RKO (cell line): Measurements from ENCODE around the gene PIPOX.
A peak's percentile ranks its signal among the peaks of the same experiment; 100 is the strongest.

ENCODE experiments used
- DNase-seq: peaks from one replicate; pipeline ENCODE4 v3.0.0-alpha.2; 2016; ENCODE audit warnings: low spot score

PIPOX gene, protein sequence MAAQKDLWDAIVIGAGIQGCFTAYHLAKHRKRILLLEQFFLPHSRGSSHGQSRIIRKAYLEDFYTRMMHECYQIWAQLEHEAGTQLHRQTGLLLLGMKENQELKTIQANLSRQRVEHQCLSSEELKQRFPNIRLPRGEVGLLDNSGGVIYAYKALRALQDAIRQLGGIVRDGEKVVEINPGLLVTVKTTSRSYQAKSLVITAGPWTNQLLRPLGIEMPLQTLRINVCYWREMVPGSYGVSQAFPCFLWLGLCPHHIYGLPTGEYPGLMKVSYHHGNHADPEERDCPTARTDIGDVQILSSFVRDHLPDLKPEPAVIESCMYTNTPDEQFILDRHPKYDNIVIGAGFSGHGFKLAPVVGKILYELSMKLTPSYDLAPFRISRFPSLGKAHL

DNA sequence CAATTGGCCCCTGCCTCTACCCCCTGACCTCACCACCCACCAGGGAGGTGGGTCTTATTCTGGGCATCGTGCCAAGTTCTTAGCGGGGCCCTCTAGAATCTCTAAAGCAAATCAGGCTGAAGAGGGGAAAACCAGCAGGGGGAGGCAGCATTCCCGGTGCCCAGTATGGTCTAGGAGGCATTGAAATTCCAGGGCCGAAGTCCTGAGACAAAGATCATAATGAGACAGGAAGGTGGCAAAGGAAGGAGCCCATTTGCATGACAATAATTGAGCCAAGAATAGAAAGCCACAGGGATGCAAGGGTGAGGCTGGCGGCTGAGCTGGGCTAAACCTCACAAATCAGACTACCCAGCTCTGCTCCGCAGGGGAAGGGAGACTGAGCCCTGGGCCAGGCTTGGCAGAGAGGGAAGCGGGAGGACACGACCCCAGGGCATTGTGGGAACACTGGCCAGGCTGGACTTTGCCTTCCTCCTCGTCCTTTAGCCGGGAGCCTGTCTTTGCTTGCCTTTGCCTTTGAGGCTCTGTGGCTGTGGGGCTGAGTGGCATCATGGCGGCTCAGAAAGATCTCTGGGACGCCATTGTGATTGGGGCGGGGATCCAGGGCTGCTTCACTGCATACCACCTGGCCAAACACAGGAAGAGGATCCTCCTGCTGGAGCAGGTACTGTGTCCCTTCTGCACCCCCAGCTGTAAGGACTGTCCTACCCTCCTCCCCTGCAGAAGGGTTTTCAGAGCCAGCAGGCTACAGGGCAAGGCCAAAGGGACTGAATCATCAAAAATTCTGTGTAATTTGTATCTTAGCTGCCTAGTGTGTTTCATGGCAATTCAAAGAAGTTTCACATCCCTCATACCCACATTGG lies at the start of gene PIPOX:
Gene PIPOX, plus strand, starts transcription at position 463 of the 860 bp plus-strand sequence. Its CDS starts 85 bp downstream, at position 548.
- DNase-seq, result no peak

DNA sequence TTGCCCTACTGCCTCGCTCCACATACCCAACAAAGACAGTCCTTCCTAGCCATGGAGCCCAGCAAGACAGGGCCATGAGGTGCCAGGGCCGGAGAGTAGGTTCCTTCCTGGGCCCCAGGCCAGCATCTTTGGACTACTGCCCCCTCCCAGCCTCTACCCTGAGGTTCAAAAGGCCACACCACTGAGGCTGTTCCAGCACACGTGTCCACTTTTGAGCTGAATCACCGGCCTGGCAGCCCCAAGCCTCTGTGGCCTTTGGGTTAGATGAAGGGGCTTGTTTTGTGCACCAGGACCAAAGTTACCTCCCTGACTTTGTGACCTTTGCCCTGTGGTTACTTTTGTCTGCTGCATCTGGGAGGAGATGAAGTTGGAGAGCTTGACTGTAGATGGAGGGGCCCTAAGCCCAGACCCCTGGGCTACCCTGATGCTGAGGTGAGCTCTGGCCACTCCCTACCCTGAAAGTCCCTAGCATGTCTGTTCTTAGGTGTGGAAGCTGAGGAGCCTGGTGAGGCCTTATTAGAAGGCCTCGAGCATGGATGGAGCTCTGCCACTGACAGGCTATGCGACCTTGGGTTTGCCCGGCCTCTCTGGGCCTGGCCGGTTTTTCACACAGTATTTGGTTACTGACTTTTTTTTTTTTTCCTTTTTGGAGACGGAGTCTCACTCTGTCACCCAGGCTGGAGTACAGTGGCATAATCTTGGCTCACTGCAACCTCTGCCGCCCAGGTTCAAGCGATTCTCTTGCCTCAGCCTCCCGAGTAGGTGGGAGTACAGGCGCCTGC lies 49.1 kb upstream of the PIPOX start:
- no peak for DNase-seq

DNA sequence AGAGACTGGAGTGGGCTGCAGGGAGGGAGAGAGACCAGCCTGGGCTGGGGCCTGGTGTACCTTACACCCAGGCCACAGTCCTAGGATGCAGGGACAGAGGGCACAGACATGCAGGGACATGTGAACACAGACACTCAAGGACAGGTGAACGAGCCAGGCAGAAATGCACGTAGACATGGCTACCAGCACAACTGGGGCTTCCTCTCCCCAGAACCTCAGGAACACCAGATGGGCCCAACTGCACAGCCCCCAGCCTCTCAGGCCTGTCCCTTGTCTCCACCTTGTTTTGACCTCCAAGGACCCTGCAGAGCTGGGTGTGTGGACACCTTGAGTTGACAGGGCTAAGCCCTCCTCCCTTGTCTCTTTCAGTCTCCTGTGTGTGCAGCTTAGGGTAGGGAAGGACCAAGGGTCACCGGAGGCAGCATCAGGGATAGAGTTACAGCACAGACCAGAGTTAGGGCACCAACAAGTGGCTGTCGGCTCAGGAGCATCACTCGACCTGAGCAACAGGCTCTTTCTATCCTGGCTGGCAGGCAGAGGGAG lies 46.3 kb upstream of the PIPOX start:
- DNase-seq, result no peak

DNA sequence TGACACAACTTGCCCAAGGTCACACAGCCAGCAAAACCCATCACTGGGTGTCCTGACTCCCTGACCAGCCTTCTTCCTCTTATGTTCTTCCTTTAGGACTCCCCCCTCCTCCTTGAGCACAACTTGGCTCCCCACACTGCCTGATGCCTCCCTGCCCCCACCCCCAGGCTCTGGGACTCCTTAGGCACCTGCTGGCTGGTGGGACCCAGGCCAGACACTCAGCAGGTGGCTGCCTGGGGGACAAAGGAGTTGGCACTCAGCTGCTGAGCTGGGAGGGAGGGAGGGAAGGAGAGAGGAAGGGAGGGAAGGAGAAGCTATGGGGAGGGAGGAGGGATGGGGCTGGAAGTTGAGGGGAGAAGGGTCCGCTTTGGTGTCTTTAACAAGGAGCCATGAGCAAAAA lies 45.1 kb upstream of the PIPOX start:
- no peak for DNase-seq

DNA sequence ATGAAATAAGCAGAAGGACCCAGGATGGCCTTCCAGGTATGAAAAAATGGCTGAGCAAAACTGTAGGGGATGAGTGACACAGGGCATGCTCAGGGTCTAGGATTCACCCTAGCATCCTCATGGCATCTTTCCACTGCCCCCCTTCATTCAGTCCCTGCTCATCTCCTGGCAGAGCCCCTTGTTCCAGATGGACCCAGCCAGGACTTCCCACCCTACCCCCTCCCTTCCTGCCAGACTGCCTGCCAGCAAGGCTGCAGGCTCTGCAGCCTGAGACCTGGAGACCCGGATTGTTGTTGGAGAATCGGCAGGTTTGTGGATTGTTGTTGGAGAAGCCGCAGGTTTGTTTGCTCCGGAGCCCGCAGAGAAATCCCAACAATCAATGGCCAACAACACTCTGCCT lies 43.7 kb upstream of the PIPOX start:
- no peak for DNase-seq

DNA sequence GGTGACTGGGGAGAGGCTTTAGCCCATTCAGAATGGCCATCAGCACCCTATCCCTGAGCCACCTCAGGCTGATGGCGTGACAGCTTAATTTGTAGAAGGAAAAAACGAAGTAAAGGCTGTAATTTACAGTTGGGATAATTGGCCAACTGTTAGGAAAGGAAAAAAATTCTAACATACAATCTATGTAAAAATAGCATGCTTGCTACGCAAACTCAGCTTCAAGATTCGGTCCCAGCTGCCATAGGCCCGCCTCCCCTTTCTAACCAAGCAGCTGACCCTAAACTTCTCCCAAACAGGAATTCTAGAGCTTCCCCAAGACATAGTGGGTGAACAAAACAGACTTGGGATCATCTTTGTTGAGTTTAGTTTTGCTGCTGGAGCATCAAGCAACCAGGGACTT lies 42.0 kb upstream of the PIPOX start:
- DNase-seq, result no peak

DNA sequence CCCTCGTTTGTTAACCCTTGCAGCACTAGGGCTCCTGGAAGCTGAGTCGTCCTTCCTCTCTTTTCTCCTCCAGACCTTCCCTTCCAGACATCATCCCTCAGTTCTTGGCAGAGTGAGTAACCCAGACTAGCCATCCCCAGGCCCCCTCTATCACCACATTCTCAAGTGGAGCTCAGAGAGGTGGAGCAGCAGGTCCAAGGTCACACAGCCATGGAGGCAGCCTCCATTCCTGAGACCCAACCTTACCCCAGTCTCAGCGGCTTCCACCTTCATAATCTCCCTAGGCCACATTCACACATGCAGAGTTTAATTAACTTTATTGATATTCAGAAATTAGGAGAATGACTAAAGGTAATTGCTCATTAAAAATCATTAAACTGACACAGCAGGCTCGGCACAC lies 40.1 kb upstream of the PIPOX start:
- DNase-seq, result no peak

DNA sequence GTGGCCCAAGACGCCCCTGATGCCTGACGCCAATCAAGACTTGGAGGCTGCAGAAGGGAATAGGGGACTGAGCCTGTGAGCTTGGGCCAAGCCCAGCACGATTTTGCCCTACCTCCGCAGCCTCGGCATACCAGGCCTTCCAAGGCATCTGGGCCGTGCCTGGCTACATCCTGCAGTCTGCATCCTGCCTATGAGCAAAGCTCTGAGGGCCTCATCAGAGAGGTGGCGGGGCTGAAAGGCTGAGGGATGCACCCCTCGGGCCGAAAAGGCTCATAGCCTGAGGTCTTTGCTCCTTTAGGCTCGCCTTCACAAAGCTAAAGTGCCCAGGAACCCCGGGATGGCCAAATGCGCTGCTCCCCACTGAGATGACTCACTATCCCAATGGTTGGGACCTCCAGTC lies 39.7 kb upstream of the PIPOX start:
- DNase-seq, result no peak

DNA sequence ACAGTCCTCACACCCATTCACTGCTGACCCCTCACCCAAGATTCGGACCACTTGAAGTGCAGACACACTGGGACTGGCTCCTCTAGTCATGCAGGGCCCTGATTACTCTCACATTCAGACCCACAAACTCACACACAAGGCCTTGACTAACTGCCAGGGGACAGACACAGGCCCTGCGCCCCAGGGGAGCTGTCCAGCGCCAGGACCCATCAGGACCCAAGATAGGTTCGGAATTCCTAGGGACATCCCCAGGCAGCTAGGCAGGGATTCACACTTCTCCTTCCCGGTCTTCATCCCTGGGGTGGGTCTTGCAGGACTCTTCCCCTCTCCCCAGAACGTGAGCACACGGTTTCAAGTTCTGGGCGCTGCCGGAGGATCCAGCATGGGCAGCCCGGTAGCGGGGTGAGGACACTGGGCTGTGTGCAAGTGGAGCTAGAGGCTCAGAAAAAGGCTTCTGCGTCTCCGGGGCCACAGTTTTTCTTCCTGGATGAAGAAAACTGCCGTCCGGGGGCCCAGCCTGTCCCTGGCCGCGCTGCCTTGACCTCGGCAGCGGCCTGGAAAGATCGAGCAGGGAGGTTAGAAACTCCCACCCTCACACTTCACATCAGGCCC lies 38.8 kb upstream of the PIPOX start:
- no peak for DNase-seq

DNA sequence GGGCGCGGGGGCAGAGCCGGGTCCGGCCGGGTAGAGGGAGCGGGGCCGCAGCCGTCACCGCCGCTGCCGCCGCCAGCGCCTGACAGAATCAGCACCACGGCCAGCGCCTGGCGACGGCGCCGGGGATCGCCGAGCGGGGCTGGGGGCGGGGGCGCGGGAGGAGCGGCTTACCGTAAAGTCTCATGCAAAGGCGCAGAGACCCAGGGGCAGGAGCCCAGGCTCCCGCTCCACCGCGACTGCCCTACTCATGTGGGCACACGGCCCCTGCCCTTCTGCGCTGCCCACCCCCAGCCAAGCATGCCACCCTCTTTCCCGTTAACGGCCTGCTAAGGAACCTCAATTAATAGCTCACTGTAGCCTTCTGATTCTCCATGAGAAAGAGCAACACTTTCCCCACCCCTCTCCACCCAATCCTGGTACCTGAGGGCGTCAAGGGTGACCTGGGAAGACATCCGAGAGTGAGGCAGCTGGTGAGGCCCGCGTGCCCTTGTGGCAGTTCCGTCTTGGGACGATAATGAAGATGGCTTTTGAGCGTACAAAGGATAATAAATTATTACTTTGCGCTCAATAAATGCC lies 36.9 kb upstream of the PIPOX start, which contains the start of gene SEZ6:
Gene SEZ6, minus strand, starts transcription at position 98 of the 576 bp plus-strand sequence. CDS start 164 bp downstream, outside the sequence.
- DNase-seq, result no peak

DNA sequence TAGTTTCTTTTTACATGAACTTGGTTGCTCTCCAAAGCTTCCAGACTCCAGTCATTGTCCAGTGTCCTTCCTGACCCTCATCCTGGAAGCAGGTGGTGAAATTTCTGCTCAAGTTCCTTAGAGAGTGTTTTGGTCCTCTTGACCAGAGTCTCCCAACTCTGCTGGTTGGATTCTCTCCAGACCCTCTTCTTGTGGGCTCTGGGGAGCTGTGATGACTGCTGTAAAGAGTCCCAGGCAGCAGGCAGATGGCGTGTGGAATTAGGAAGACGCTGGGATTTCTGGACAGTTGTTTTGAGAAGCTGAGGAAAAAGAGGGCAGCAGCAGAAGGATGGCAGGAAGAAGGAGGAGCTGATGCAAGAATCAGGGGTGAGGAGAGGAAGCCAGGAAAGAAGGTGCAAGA lies 35.5 kb upstream of the PIPOX start:
- DNase-seq, result no peak

DNA sequence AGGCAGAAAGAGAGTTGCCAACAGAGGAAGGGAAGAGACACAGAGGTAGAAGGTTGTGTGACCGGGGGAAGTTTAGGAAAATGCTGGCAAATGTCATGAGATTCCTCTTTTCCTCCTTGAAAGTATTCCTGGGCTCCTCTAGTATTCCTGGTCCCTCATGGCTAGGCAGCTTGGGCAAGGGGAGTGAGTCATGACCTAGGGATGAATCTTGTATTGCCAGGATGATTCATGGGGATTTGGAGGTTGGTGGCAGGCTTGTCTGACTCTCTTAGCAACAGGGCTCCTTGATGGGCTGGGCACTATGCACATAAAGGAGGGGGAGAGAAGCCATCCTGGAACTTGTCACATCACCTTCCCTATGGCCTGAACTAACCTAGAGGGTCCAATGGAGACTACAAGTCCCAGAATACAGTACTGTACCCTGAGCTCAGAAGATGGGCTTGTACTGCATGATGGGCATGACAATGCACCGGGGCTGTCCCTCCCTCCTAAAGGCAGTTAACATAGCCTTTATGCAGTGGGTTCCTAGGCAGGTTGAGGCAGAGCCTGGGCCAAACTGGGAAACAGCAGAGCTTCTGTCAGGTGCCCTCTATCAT lies 35.0 kb upstream of the PIPOX start:
- peak; percentile 79 for DNase-seq

DNA sequence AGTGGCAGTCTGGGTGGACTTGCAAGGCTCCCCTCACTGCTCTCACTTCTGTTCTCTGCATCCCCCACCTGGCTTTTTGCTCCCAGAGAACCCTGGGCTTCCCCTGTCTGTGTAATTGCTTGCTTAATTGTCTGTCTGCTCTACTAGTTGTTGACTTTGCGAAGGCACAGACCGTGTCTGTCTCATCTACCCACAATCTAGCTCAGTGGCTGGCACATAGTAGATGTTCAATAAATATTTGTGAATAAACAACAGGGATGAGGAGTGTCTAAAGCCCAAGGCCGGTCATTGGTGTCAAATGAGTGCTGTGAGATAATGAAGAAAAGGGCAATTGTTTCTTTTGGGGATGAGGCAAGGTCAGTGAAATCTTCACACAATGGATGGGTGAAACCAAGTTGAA lies 34.4 kb upstream of the PIPOX start:
- DNase-seq, result no peak

DNA sequence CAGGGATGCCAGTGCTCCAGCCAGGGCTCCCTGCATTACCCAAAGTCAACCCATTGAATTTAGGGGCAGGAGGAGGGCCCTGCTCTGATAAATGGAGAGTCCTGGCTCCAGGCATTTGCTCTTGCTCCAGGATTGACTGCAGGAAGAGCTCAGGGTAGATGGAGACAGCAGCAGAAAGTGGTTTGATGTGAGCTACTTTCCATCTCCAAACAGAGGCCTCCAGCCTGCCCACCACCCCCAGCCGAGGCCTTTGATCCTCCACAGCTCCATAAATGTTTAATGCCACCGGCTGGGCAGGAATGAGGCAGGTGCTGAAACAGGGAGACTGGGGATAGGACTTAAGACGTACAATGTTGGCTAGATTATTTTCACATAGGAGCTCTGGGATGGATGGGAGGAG lies 32.8 kb upstream of the PIPOX start:
- no peak for DNase-seq

DNA sequence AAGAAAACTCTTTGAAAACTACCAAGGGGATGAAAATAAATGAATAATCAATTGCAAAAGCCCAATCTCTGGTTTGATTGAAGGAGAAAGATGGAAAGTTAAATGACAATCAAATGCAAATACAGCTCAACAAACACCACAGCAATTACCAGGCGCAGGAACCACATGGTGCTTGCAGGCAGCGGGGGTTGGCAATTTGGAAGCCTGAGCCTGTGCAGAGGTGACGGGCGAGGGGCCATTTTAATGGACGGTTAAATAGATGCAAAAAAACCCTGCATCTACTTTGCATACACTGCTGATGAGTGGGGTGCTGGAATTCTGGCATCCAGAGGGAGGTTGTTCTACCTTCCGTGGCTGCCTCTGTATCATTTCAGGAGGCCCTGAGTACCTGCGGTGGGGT lies 32.4 kb upstream of the PIPOX start:
- no peak for DNase-seq

DNA sequence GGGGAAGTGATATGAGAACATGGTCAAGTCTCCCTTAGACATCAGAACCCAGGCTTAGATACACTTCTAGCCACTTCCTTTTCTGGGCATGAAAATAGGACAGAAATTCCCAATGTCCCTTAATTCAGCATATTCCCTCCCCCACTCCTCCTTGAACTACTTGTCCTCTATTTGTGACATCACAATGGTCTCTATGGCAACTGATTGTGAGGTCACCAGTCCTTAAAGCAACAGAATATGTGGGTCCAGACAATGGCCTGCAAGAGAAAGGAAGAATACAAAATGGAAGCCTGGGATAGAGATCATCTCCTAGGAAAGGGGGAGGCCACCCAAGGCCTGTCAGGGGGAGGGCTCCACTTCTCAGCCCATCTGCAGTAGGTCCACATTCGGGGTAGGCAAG lies 30.4 kb upstream of the PIPOX start:
- DNase-seq, result peak; percentile 15

DNA sequence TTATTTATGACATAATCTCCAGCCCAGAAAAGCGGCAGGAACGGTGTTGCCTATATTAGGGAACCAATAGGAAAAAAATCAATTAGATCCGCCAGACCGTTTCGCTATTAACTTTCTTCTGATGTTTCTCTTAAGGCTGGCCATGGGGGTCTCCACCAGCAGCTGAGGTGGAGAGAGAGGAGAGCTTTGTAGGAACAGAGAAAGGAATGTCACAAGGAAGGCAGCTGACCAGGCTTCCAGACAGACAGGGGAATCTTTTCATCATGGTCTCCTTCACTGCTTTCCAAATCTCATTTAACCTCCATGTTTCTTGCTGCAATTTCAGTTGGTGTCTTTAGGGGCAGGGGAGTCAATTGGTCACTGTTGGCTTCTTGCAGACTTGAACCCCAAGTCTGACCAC lies 28.2 kb upstream of the PIPOX start:
- no peak for DNase-seq

DNA sequence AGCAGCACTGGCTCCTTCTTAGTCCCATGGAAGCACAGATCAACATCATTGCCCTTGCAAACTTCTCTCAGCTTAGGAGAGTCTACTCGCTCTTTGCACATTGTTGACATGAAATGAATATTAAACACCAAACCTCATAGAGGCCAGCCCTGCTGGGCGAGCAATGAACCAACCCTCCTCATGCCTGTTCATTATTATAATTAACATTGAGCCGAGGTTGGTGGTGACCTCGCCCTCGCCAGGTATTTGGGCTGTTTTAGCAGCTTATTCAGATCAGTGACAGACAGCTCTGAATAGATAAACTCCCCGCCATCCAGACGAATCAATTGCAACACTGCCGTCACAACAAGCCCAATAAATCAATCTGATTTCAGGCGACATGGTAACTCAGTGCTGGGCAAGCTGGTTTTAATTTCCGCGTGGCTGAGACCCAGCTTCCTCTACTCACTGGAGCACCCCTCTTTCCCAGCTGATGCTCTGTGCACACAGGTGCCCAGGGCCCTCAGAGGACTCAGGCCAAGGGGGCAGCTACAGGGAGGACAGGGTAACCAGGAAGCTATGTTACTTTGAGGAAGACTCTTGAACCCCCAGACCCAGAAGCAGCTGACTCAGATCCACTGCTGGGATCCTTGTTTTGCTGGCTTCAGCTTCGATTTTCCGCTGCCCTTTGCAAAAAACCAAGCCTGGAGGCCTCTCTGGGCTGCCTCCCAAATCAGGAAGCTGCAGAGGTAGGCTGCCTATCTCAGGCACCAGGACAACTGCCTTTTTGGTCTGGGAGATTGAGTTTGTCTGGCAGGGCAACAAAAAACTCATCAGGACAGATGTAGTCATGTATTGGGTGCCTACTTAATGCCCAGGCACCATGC lies 26.4 kb upstream of the PIPOX start:
- DNase-seq, result no peak

DNA sequence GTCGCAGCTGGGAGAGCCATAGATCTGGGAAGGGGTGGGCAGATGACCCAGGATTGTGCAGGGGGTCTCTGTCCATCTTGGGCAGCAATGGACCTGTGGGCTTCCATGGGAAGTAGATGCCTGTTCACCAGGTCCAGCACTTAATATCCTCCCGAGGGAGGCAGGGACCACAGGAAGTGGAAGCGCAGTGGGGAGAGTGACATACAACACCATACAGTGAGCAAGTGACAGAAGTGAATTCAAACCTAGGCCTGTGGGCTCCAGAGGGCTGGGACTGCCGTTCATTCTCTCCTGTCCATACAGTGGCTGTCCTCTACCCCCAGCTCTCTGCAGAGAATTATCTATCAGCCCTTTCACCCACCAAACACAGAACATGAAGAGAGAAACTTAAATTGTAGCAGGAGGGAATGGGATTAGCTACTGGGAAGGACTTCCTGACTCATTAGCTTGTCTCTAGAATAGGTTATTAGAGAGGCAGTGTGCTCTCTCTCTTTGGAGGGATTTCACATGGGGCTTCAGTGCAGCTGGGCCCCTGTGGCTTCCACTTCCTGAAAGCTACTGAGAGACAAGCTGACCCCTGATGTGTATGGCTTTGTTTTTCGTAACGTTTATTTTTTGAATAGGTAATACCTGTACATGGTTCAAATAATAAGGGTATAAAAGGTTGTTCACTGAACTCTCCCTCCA lies 24.0 kb upstream of the PIPOX start:
- no peak for DNase-seq
